H1 (cell line): Measurements from ENCODE around the gene TRNP1. TPM values are rescaled to one million over a fixed set of nuclear protein-coding genes. Genes with fewer than 3 reads are reported as not detected.

Experiments used
- CTCF ChIA-PET: fragments of 300-600 bp; sonication (Branson Sonifier 250); formaldehyde crosslinking; loops from one replicate; lab custom pipeline; 2021; ENCODE audit not compliant: partially characterized antibody; lab: Charles Lee
- POLR2A ChIA-PET: fragments of 300-600 bp; sonication (Branson Sonifier 250); formaldehyde crosslinking; loops from one replicate; lab custom pipeline; 2021; ENCODE audit warnings: inconsistent platforms; ENCODE audit not compliant: partially characterized antibody; lab: Charles Lee
- DNase-seq, 2 experiments: peaks; one replicate each; pipeline versions ENCODE4 v3.0.0 to v3.0.0-alpha.2; 2010 to 2022; ENCODE audit warnings: low spot score in 2 of 2, low read depth in 1 of 2, mixed read lengths in 1 of 2
- FAIRE-seq: peaks from 2 replicates; lab custom pipeline; 2011; peaks lifted over from hg19 to GRCh38; lab: Jason Lieb, UNC
- H2AFZ ChIP-seq: 2 replicates; pipeline ENCODE4 v1.8.1; 2012; ENCODE audit warnings: low read length, inconsistent platforms
- H2AK5ac ChIP-seq: 2 replicates; pipeline ENCODE4 v1.6.1; 2013; ENCODE audit warnings: low read depth, low read length
- H2BK120ac ChIP-seq: replicated peaks from 2 replicates; pipeline ENCODE3; 2013; ENCODE audit warnings: low read depth, low read length, inconsistent platforms
- H2BK12ac ChIP-seq: 2 replicates; pipeline ENCODE4 v1.6.1; 2013; ENCODE audit warnings: low read depth, low read length
- H2BK15ac ChIP-seq: 2 replicates; pipeline ENCODE4 v1.6.1; 2013; ENCODE audit warnings: low read length
- H2BK20ac ChIP-seq: 2 replicates; pipeline ENCODE4 v1.6.1; 2013; ENCODE audit warnings: low read length
- H2BK5ac ChIP-seq: 2 replicates; pipeline ENCODE4 v1.6.1; 2013; ENCODE audit warnings: low read depth, low read length
- H3K14ac ChIP-seq: 2 replicates; pipeline ENCODE4 v1.6.1; 2013; ENCODE audit warnings: inconsistent platforms; ENCODE audit not compliant: insufficient read length
- H3K18ac ChIP-seq: 2 replicates; pipeline ENCODE4 v1.6.1; 2013; ENCODE audit warnings: low read length; ENCODE audit errors: extremely low read depth
- H3K23ac ChIP-seq: 2 replicates; pipeline ENCODE4 v1.6.1; 2013; ENCODE audit warnings: inconsistent platforms; ENCODE audit not compliant: insufficient read length
- H3K23me2 ChIP-seq: 2 replicates; pipeline ENCODE4 v1.6.1; 2013; ENCODE audit warnings: low read depth, low read length
- H3K27ac ChIP-seq: 2 replicates; pipeline ENCODE4 v1.6.1; 2011; ENCODE audit warnings: low read depth, low read length, inconsistent platforms
- H3K27me3 ChIP-seq, 4 experiments: replicated peaks in 1 of 4; 1 replicate in 1 of 4; 2 replicates in 3 of 4; pipeline versions ENCODE4 v1.6.1 to v1.8.1; 2011 to 2013; ENCODE audit warnings: low read length in 3 of 4, mild to moderate bottlenecking in 3 of 4, inconsistent platforms in 2 of 4, mixed read lengths in 2 of 4, moderate library complexity in 1 of 4; ENCODE audit not compliant: control insufficient read depth in 3 of 4, insufficient read depth in 3 of 4; ENCODE audit errors: extremely low read depth in 1 of 4
- H3K36me3 ChIP-seq, 4 experiments: 2 replicates each; pipeline versions ENCODE4 v1.6.1 to v1.8.1; 2011 to 2013; ENCODE audit warnings: mild to moderate bottlenecking in 4 of 4, low read length in 3 of 4, moderate library complexity in 2 of 4, control low read depth in 1 of 4, inconsistent platforms in 1 of 4; ENCODE audit not compliant: insufficient read depth in 4 of 4, control insufficient read depth in 2 of 4
- H3K4ac ChIP-seq: replicated peaks from 2 replicates; pipeline ENCODE3; 2013; ENCODE audit warnings: low read length, low read depth, mixed read lengths, inconsistent platforms; ENCODE audit not compliant: insufficient read length
- H3K4me1 ChIP-seq, 4 experiments: replicated peaks in 1 of 4; 1 replicate in 1 of 4; 2 replicates in 3 of 4; pipeline versions ENCODE4 v1.6.1 to v1.8.1; 2011 to 2013; ENCODE audit warnings: low read length in 3 of 4, inconsistent platforms in 2 of 4, mixed read lengths in 1 of 4; ENCODE audit not compliant: insufficient read depth in 4 of 4, control insufficient read depth in 3 of 4
- H3K4me2 ChIP-seq, 2 experiments: 2 replicates each; pipeline versions ENCODE4 v1.6.1 to v1.8.1; 2011 to 2013; ENCODE audit warnings: low read depth in 2 of 2, low read length in 2 of 2, control low read depth in 1 of 2, inconsistent platforms in 1 of 2, mild to moderate bottlenecking in 1 of 2; ENCODE audit not compliant: insufficient read depth in 1 of 2
- H3K4me3 ChIP-seq, 4 experiments: fragments of 200-600, 300-600 bp in 1 of 4; sonication (generic), shearing (Covaris generic), sonication (Bioruptor Twin) in 1 of 4; 2 replicates each; pipeline versions ENCODE4 v1.5.1 to v1.8.1; 2011 to 2016; ENCODE audit warnings: low read length in 4 of 4, low read depth in 3 of 4, control low read depth in 2 of 4, inconsistent platforms in 2 of 4, mild to moderate bottlenecking in 2 of 4, mixed read lengths in 1 of 4, moderate library complexity in 1 of 4; ENCODE audit not compliant: insufficient read depth in 2 of 4; ENCODE audit errors: extremely low read depth in 1 of 4
- H3K56ac ChIP-seq: replicated peaks from 2 replicates; pipeline ENCODE3; 2013; ENCODE audit warnings: low read depth, mild to moderate bottlenecking, mixed read lengths, low read length, inconsistent platforms; ENCODE audit not compliant: insufficient read length
- H3K79me1 ChIP-seq: 2 replicates; pipeline ENCODE4 v1.6.1; 2013; ENCODE audit warnings: low read depth, low read length, control low read depth
- H3K79me2 ChIP-seq, 2 experiments: 2 replicates each; pipeline versions ENCODE4 v1.6.1 to v1.8.1; 2012 to 2013; ENCODE audit warnings: low read length in 2 of 2, mild to moderate bottlenecking in 2 of 2, inconsistent platforms in 1 of 2; ENCODE audit not compliant: insufficient read depth in 2 of 2, control insufficient read depth in 1 of 2
- H3K9ac ChIP-seq, 4 experiments: replicated peaks in 1 of 4; 1 replicate in 1 of 4; 2 replicates in 3 of 4; pipeline versions ENCODE4 v1.6.1 to v1.8.1; 2011 to 2013; ENCODE audit warnings: low read depth in 3 of 4, low read length in 3 of 4, control low read depth in 2 of 4, mild to moderate bottlenecking in 2 of 4, moderate library complexity in 2 of 4, inconsistent platforms in 1 of 4; ENCODE audit errors: extremely low read depth in 1 of 4
- H3K9me3 ChIP-seq, 2 experiments: 2 replicates each; pipeline versions ENCODE4 v1.6.1 to v1.8.1; 2012 to 2013; ENCODE audit warnings: mild to moderate bottlenecking in 2 of 2, moderate library complexity in 2 of 2, control low read depth in 1 of 2, inconsistent platforms in 1 of 2, low read depth in 1 of 2, low read length in 1 of 2, mixed read lengths in 1 of 2; ENCODE audit not compliant: insufficient read depth in 2 of 2
- H4K20me1 ChIP-seq, 2 experiments: replicated peaks in 1 of 2; 2 replicates each; pipeline versions ENCODE3 to v1.8.1; 2011 to 2013; ENCODE audit warnings: inconsistent platforms in 2 of 2, low read length in 2 of 2, mild to moderate bottlenecking in 1 of 2; ENCODE audit not compliant: insufficient read depth in 2 of 2, control insufficient read depth in 1 of 2
- H4K5ac ChIP-seq: 2 replicates; pipeline ENCODE4 v1.6.1; 2013; ENCODE audit warnings: low read length, low read depth, mixed read lengths, inconsistent platforms; ENCODE audit not compliant: insufficient read length
- H4K8ac ChIP-seq: 2 replicates; pipeline ENCODE4 v1.8.0; 2013; ENCODE audit warnings: mild to moderate bottlenecking, moderate library complexity, low read length, inconsistent platforms; ENCODE audit not compliant: insufficient read depth; ENCODE audit errors: extremely low read depth
- H4K91ac ChIP-seq: replicated peaks from 2 replicates; pipeline ENCODE3; 2013; ENCODE audit warnings: low read length, mixed read lengths, inconsistent platforms; ENCODE audit not compliant: insufficient read length
- JUN ChIP-seq: IDR thresholded peaks from 2 replicates; pipeline ENCODE4 v1.6.1; 2011; ENCODE audit warnings: low read depth, mild to moderate bottlenecking, improper control_type of control experiment, low read length
- KDM1A ChIP-seq: fragments of 200-600, 300-600 bp; sonication (generic); IDR thresholded peaks from 2 replicates; pipeline ENCODE4 v1.7.1; 2016; ENCODE audit warnings: mild to moderate bottlenecking, low read length, borderline replicate concordance
- SP2 ChIP-seq: IDR thresholded peaks from 2 replicates; pipeline ENCODE4 v1.6.1; 2012; ENCODE audit warnings: mild to moderate bottlenecking, low read length, inconsistent platforms
- TAF7 ChIP-seq: optimal IDR thresholded peaks from 2 replicates; pipeline ENCODE3; 2011; ENCODE audit warnings: low read depth, mild to moderate bottlenecking, inconsistent platforms, low read length, moderate library complexity, borderline replicate concordance
- TCF12 ChIP-seq: IDR thresholded peaks from 2 replicates; pipeline ENCODE4 v1.6.1; 2011; ENCODE audit warnings: low read depth, mild to moderate bottlenecking, low read length
- WGBS, 2 experiments: shearing (Covaris generic) in 1 of 2; methylation state at CpG; one replicate each; pipeline versions ENCODE4 v1.1.6 to v1.1.7; 2013 to 2015; ENCODE audit warnings: low lambda C conversion rate in 2 of 2, mixed read lengths in 2 of 2, inconsistent platforms in 1 of 2, low coverage in 1 of 2, missing lambda C conversion rate in 1 of 2; ENCODE audit not compliant: insufficient replicate concordance in 2 of 2, insufficient coverage in 1 of 2, insufficient read length in 1 of 2; ENCODE audit errors: extremely low coverage in 1 of 2, missing lambda C conversion rate in 1 of 2; 5-methylcytosine and 5-hydroxymethylcytosine counted together
- polyA plus RNA-seq, 7 experiments: library from polyadenylated mRNA; depleted of rRNA in 3 of 7; stranded (reverse) in 5 of 7; unstranded in 2 of 7; fragments of >200 nt in 5 of 7; fragments of 200-250 nt in 2 of 7; gene quantifications; 1 replicate in 5 of 7; 2 replicates in 1 of 7; 4 replicates in 1 of 7; pipeline versions ENCODE4 v1.2.1 to v1.2.3, GENCODE V29; 2011 to 2013; ENCODE audit warnings: missing spikeins in 2 of 7, mixed read lengths in 2 of 7
- total RNA-seq: library from RNA; stranded (reverse); fragmentation: NEBNext Ultra II Directional; extraction: Animal tissue kit (Norgen Biotek cat#: 25700); gene quantifications from 2 replicates; pipeline ENCODE4 v1.2.1, GENCODE V29; 2021

The TRNP1 gene
- total and polyA plus RNA-seq, 2 of the 8 experiments (the other 6 are each of a cell fraction or from before 2014, with no cell fraction given) = 51.7 to 102 TPM

- Histone ChIP-seq H3K79me1 (no peaks in the 10 kb centered on the region), H3K9ac (no peak overlapping the region), H3K79me2 (no peaks in the 10 kb centered on the region), H3K4me1 (peaks cover 0 to 6% (median 3%) of the 10 kb centered on the region in 4 experiments; a peak in 3 of 7 replicates), H4K5ac (no peak overlapping the region), H3K23ac (no peak overlapping the region), H4K20me1 (no peaks in the 10 kb centered on the region), H3K4ac (no peak overlapping the region), H2BK120ac (no peak overlapping the region), H3K27me3 (no peaks in the 10 kb centered on the region), H3K27ac (no peak overlapping the region), H3K18ac (no peak overlapping the region), H2BK5ac (no peak overlapping the region), H2BK20ac (no peak overlapping the region), H3K56ac (no peak overlapping the region), H2AFZ (no peak overlapping the region), H2AK5ac (no peak overlapping the region), H4K91ac (no peak overlapping the region), H2BK15ac (no peak overlapping the region), H3K4me2 (no peak overlapping the region), H3K36me3 (no peaks in the 10 kb centered on the region), H3K9me3 (no peaks in the 10 kb centered on the region), H3K14ac (no peak overlapping the region), H3K4me3 (no peak overlapping the region), H3K23me2 (no peaks in the 10 kb centered on the region; the same call in 1 of the 2 replicates), H2BK12ac (no peak overlapping the region), H4K8ac (no peak overlapping the region)
- DNase-seq (no peak), FAIRE-seq (no peak)
- ChIA-PET CTCF (interaction anchor here (0.7 to 2.6 kb wide), 4 partner anchors 8 to 21 kb away, joined by 3 to 8 read pairs (median 4); no protein-coding TSS in a partner anchor), POLR2A (interaction anchor here (0.9 to 2.8 kb wide), 5 partner anchors 10 to 178 kb away, joined by 3 to 7 read pairs (median 4); partner anchors contain the start of gene SLC9A1)
- TF ChIP-seq KDM1A (no peak), TAF7 (no peak), SP2 (no peak), TCF12 (no peak), JUN (no peak)
- whole genome bisulfite sequencing, 2 experiments = 94% methylated on average over 3 of the region's 3 CpGs; no CpG with 5 or more reads in 1 of the 2 experiments
Measured at GRCh38 chr1:26976621-26977510, 16.6 kb upstream of the TRNP1 start.
